ENCODE data around the gene CD320.
"Not testable (repeated sequence)": the region's sequence is repeated elsewhere in the genome, so short reads cannot be mapped to it uniquely, and the experiment has no call there.

CD320 gene

DNA sequence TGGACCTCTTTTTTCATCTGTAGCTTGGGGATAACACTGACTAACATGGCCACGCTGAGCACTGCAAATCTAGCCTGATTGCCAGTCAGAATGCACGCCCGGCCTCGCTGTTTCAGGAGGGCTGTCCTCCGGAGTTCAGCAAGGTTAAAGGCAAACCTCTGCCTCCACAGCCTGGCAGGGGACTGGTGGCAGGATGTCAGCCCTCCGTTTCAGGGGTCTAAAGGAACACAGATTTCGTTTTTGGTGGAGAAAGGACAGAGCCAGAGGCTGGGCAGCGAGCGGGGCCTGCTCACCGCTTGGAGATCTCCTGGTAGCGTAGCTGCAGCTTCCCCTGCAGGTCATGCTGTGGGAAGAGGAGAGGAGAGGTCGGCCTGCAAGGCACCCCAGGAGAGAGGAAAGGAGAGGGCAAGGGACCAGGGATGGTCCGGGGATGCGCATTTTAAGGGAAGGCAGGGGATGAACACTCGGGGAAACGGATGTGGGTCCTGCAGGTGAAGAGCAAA lies 12.5 kb upstream of the CD320 start:
- TF ChIP-seq, protein P1, sequence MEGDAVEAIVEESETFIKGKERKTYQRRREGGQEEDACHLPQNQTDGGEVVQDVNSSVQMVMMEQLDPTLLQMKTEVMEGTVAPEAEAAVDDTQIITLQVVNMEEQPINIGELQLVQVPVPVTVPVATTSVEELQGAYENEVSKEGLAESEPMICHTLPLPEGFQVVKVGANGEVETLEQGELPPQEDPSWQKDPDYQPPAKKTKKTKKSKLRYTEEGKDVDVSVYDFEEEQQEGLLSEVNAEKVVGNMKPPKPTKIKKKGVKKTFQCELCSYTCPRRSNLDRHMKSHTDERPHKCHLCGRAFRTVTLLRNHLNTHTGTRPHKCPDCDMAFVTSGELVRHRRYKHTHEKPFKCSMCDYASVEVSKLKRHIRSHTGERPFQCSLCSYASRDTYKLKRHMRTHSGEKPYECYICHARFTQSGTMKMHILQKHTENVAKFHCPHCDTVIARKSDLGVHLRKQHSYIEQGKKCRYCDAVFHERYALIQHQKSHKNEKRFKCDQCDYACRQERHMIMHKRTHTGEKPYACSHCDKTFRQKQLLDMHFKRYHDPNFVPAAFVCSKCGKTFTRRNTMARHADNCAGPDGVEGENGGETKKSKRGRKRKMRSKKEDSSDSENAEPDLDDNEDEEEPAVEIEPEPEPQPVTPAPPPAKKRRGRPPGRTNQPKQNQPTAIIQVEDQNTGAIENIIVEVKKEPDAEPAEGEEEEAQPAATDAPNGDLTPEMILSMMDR (IDR thresholded peaks at IDR 0.05), result no peak
- no peaks in the 10 kb centered on the region for H3K9me3 Mint-ChIP-seq
- DNase-seq, result no peak
- peaks cover 6% of the 10 kb centered on the region for H3K36me3 Mint-ChIP-seq (ENCODE audit: low read depth)
- peaks cover 40% of the 10 kb centered on the region for H3K4me1 Mint-ChIP-seq
- peaks cover 2% of the 10 kb centered on the region for H3K27me3 Mint-ChIP-seq (ENCODE audit: low read depth, poor library complexity)
- H3K27ac Mint-ChIP-seq, result peak overlapping the region; percentile 98
- H3K4me3 Mint-ChIP-seq, result peak overlapping the region; percentile 100

DNA sequence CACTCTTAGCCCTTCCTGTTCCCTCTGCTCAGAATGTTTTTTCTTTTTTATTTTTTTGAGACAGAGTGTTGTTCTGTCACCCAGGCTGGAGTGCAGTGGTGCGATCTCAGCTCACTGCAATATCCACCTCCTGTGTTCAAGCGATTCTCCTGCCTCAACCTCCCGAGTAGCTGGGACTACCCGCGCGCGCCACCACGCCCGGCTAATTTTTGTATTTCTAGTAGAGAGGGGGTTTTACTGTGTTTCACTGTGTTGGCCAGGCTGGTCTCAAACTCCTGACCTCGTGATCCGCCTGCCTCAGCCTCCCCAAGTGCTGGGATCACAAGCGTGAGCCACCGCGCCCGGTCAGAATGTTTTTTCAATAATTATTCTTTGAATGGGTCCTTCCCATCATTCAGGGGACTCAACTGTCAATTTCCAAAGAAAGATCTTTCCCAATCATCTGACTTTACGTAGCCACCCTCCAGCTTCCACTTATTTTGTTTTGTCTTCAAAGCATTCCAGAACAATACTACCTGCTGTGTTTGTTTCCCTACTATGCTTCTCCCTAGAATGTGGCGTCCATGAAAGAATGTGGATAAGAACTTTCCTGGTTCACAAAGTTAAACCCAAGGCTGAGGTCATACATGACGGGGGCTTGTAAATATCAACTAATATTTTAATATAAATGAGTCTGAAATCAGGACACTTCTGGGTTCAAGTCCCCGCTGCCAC lies 11.8 kb upstream of the CD320 start:
- no peak for DNase-seq
- Mint-ChIP-seq H3K9me3 (no peaks in the 10 kb centered on the region), H3K36me3 (ENCODE audit: low read depth) (peaks cover 12% of the 10 kb centered on the region), H3K4me1 (peaks cover 40% of the 10 kb centered on the region), H3K27ac (peak overlapping the region; percentile 98), H3K4me3 (peak overlapping the region; percentile 100), H3K27me3 (ENCODE audit: low read depth, poor library complexity) (no peaks in the 10 kb centered on the region)
- TF ChIP-seq, protein P1 (IDR thresholded peaks at IDR 0.05), result no peak

- H3K27me3 Mint-ChIP-seq (ENCODE audit: low read depth, poor library complexity); H3K9me3 Mint-ChIP-seq; H3K27ac Mint-ChIP-seq; DNase-seq: not testable (repeated sequence)
- peaks cover 40% of the 10 kb centered on the region for H3K4me1 Mint-ChIP-seq
- peak overlapping the region; percentile 47 for H3K4me3 Mint-ChIP-seq
- H3K36me3 Mint-ChIP-seq (ENCODE audit: low read depth), result peaks cover 19% of the 10 kb centered on the region
Measured at GRCh38 chr19:8318835-8319234, 10.7 kb upstream of the CD320 start.

DNA sequence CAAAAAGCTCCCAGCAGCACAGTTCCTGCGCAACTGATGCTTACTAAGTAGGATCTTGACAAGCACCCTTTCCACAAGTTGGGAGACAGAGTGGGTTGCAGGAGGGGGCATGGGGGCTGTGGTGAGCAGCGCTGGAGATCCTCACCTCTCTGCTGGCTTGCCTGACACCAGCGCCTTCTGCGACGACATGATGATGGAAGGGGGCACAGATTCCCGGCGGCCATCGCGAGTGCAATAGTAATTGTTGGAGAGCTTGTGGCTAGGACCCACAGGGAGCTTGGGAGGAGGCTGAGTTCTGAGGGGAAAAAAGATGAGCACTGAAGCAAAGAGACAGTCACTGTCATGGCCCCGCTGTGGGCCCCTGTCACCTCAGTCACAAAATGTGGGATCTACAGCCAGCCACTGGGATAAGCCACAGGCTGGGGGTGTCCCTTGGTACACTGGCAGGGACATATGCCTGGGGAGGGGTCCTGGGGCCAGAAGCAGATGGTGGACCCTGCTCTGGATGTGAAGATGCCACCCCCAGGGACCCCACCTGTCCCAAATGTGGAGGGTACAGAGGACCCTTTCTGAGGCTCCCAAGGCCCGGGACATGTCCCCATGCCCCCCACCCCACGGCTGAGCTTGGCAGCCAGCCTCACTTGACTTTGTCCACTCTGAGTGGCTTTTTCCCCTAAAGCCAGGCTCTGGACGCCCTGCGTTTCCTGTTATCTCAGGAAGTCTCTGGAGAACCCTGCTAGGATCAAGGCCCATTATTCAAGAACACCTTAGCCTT lies 8.4 kb upstream of the CD320 start:
- H3K27ac Mint-ChIP-seq, result peak overlapping the region; percentile 22
- H3K9me3 Mint-ChIP-seq, result no peaks in the 10 kb centered on the region
- H3K36me3 Mint-ChIP-seq (ENCODE audit: low read depth), result peaks cover 19% of the 10 kb centered on the region
- TF ChIP-seq, protein P1 (IDR thresholded peaks at IDR 0.05), result no peak
- no peaks in the 10 kb centered on the region for H3K27me3 Mint-ChIP-seq (ENCODE audit: low read depth, poor library complexity)
- H3K4me1 Mint-ChIP-seq, result peaks cover 23% of the 10 kb centered on the region
- no peak overlapping the region for H3K4me3 Mint-ChIP-seq
- no peak for DNase-seq

DNA sequence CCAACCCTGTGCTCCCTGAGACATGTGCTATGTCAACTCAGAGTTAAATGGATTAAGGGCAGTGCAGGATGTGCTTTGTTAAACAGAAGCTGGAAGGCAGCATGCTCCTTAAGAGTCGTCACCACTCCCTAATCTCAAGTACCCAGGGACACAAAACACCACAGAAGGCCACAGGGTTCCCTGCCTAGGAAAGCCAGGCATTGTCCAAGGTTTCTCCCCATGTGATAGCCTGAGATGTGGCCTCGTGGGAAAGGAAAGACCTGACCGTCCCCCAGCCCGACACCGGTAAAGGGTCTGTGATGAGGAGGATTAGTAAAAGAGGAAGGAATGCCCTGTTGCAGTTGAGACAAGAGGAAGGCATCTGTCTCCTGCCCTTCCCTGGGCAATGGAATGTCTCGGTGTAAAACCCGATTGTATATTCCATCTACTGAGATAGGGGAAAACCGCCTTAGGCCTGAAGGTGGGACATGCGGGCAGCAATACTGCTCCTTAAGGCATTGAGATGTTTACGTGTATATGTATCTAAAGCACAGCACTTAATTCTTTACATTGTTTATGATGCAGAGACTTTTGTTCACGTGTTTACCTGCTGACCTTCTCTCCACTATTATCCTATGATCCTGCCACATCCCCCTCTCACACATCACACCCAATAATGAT lies 7.0 kb upstream of the CD320 start:
- DNase-seq; H3K27ac Mint-ChIP-seq; H3K27me3 Mint-ChIP-seq (ENCODE audit: low read depth, poor library complexity); H3K4me3 Mint-ChIP-seq; H3K9me3 Mint-ChIP-seq: not testable (repeated sequence)
- H3K36me3 Mint-ChIP-seq (ENCODE audit: low read depth), result peaks cover 30% of the 10 kb centered on the region
- H3K4me1 Mint-ChIP-seq, result peaks cover 17% of the 10 kb centered on the region

- no peak for DNase-seq
- Mint-ChIP-seq H3K27me3 (ENCODE audit: low read depth, poor library complexity) (peaks cover 2% of the 10 kb centered on the region), H3K27ac (no peak overlapping the region), H3K4me1 (peaks cover 26% of the 10 kb centered on the region), H3K36me3 (ENCODE audit: low read depth) (peaks cover 38% of the 10 kb centered on the region), H3K4me3 (no peak overlapping the region), H3K9me3 (no peaks in the 10 kb centered on the region)
- TF ChIP-seq, protein P1 (IDR thresholded peaks at IDR 0.05), result no peak
Measured at GRCh38 chr19:8311461-8312260, 3.5 kb upstream of the CD320 start.

Data from nephron progenitor cell (in vitro differentiated cells).